Natural killer cell (primary cell): ENCODE measurements around the gene TFF3. TPM values are rescaled to one million over a fixed set of nuclear protein-coding genes. Genes with fewer than 3 reads are reported as not detected.

ENCODE experiments used
- ATAC-seq, 3 donors: fragments of 150-1000 bp in 2 of 3; fragments of 200-7000 bp in 1 of 3; cut with Tn5 transposase; 1 replicate in 1 of 3; 2 replicates in 2 of 3; pipeline ENCODE4 v1.10.0; 2021; ENCODE audit warnings: mild to moderate bottlenecking in 2 of 3, moderate library complexity in 2 of 3
- DNase-seq, 2 donors: peaks; one replicate each; pipeline versions ENCODE4 v3.0.0 to v3.0.0-alpha.2; 2013 to 2021; ENCODE audit warnings: mixed read lengths in 1 of 2
- H3K27ac ChIP-seq: one replicate; pipeline ENCODE4 v1.5.1; 2013; ENCODE audit warnings: mild to moderate bottlenecking, low read length
- H3K27me3 ChIP-seq: one replicate; pipeline ENCODE4 v1.6.1; 2013; ENCODE audit warnings: low read length; ENCODE audit not compliant: control insufficient read depth, insufficient read depth
- H3K36me3 ChIP-seq: one replicate; pipeline ENCODE4 v1.6.1; 2013; ENCODE audit warnings: low read length; ENCODE audit not compliant: control insufficient read depth, insufficient read depth
- H3K4me1 ChIP-seq: one replicate; pipeline ENCODE4 v1.6.1; 2013; ENCODE audit warnings: low read length; ENCODE audit not compliant: control insufficient read depth, insufficient read depth
- H3K4me3 ChIP-seq: one replicate; pipeline ENCODE4 v1.5.1; 2013; ENCODE audit warnings: low read length
- H3K9me3 ChIP-seq: one replicate; pipeline ENCODE4 v1.6.1; 2013; ENCODE audit warnings: low read length; ENCODE audit not compliant: control insufficient read depth, insufficient read depth
- H3K27ac Mint-ChIP-seq, 2 donors: one replicate each; pipeline ENCODE4 v1.8.0; 2022; ENCODE audit warnings: mild to moderate bottlenecking in 2 of 2, mixed read lengths in 2 of 2, moderate library complexity in 1 of 2
- H3K27me3 Mint-ChIP-seq, 2 donors: one replicate each; pipeline ENCODE4 v1.8.0; 2022; ENCODE audit warnings: low read depth in 2 of 2, mixed read lengths in 2 of 2
- H3K36me3 Mint-ChIP-seq: one replicate; pipeline ENCODE4 v1.8.0; 2022; ENCODE audit warnings: mixed read lengths
- H3K4me1 Mint-ChIP-seq, 2 donors: one replicate each; pipeline ENCODE4 v1.8.0; 2022; ENCODE audit warnings: mixed read lengths in 2 of 2
- H3K4me3 Mint-ChIP-seq: one replicate; pipeline ENCODE4 v1.8.0; 2022; ENCODE audit warnings: mild to moderate bottlenecking, moderate library complexity, mixed read lengths
- H3K9me3 Mint-ChIP-seq, 2 donors: one replicate each; pipeline ENCODE4 v1.8.0; 2022; ENCODE audit warnings: mixed read lengths in 2 of 2
- WGBS: methylation state at CpG from one replicate; pipeline ENCODE4 v1.1.7; 2013; ENCODE audit warnings: missing lambda C conversion rate; ENCODE audit not compliant: insufficient coverage; 5-methylcytosine and 5-hydroxymethylcytosine counted together
- intact Hi-C: fragments of 100-400 bp; cut with micrococcal nuclease; formaldehyde crosslinking; loops from one replicate; pipeline ENCODE4 v1.14.2; 2022
- total RNA-seq, 4 donors: library from RNA; stranded (reverse); fragments of 120-200 nt in 1 of 4; gene quantifications; one replicate each; pipeline versions ENCODE4 v1.2.3 to v1.2.4, GENCODE V29; 2013 to 2022
- TF ChIP-seq, protein P1 (sequence below): fragments of 200-600 bp; IDR thresholded peaks from one replicate; pipeline ENCODE4 v1.8.0; 2022; ENCODE audit warnings: antibody characterized with exemption

The TFF3 gene
- total RNA-seq, 3 donors from 2014 or later (not counting 1 experiment from before 2014, with no cell fraction given), result not detected

DNA sequence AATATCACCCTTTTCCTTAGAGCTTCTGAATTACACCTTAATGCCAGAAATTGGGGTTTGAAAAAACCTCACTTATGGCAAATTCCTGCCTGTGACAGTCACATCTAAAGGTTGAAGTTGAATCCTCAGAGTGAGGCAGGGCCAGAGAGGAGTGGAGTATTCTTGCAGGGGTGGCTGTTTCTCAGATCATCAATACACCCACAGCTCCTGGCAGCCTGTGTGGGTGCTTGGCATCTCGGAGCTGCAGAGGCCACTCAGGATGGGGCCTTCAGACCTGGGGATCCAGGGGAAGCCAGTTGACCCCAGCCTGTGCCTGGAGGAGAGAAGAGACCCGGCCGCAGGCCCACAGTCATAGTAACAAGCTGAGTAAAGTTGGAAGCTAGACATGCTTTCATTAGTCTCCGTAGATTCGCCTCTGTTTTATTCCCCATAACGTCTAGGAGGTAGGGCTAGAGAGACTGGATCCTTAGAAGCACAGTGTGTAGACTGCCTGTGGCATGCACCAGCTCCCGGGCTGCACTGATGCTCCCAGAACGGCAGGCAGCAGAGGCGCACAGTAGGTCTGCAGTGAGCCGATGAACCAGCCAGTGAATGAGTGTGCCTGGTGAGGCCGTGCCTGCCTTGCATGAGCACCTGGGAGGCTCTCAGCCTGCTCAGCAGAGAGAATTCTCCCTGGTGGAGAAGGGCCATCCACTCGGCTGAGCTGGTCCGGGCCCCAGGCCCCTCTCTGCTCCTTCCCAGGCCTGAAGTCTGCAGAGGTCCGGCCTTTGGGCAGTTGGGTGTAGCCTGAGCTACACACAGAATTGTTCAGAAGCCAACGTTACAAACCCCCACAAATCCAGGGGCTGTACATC lies 42.9 kb downstream of the TFF3 start:
- Histone ChIP-seq H3K4me3 (no peak overlapping the region), H3K36me3 (peaks cover 14% of the 10 kb centered on the region), H3K27ac (no peak overlapping the region), H3K4me1 (peaks cover 20% of the 10 kb centered on the region), H3K9me3 (no peaks in the 10 kb centered on the region), H3K27me3 (no peaks in the 10 kb centered on the region)
- 96% methylated on average over 15 of the region's 15 CpGs for WGBS
- ATAC-seq (no peak), DNase-seq (no peak)
- TF ChIP-seq, protein P1, sequence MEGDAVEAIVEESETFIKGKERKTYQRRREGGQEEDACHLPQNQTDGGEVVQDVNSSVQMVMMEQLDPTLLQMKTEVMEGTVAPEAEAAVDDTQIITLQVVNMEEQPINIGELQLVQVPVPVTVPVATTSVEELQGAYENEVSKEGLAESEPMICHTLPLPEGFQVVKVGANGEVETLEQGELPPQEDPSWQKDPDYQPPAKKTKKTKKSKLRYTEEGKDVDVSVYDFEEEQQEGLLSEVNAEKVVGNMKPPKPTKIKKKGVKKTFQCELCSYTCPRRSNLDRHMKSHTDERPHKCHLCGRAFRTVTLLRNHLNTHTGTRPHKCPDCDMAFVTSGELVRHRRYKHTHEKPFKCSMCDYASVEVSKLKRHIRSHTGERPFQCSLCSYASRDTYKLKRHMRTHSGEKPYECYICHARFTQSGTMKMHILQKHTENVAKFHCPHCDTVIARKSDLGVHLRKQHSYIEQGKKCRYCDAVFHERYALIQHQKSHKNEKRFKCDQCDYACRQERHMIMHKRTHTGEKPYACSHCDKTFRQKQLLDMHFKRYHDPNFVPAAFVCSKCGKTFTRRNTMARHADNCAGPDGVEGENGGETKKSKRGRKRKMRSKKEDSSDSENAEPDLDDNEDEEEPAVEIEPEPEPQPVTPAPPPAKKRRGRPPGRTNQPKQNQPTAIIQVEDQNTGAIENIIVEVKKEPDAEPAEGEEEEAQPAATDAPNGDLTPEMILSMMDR, result no peak
- Mint-ChIP-seq H3K27ac (no peak overlapping the region), H3K4me3 (no peak overlapping the region), H3K27me3 (peaks cover 3 to 8% of the 10 kb centered on the region in 2 donors), H3K36me3 (no peaks in the 10 kb centered on the region), H3K9me3 (no peaks in the 10 kb centered on the region), H3K4me1 (peaks cover 0 to 18% of the 10 kb centered on the region in 2 donors)
- intact Hi-C loops, result no loop called here

DNA sequence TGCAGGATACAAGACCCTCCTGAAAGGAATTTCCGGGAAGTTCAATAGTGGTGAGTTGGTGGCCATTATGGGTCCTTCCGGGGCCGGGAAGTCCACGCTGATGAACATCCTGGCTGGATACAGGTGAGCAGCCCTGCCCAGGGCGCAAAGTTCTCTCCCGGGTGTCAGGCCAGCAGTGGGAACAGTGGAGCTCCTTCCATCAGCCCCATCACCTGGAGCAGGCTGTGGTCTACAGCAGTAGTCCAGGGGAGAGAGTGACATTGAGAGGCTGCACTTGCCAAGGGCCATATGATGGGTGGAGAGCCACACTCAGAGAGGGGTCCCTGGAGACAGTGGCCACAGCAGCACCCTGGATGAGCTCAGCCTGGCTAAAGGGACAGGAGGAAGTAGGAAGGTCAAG lies 44.1 kb downstream of the TFF3 start:
- WGBS, result 95% methylated on average over 6 of the region's 6 CpGs
- no peak overlapping the region for H3K27ac Mint-ChIP-seq
- H3K4me3 Mint-ChIP-seq, result no peak overlapping the region

DNA sequence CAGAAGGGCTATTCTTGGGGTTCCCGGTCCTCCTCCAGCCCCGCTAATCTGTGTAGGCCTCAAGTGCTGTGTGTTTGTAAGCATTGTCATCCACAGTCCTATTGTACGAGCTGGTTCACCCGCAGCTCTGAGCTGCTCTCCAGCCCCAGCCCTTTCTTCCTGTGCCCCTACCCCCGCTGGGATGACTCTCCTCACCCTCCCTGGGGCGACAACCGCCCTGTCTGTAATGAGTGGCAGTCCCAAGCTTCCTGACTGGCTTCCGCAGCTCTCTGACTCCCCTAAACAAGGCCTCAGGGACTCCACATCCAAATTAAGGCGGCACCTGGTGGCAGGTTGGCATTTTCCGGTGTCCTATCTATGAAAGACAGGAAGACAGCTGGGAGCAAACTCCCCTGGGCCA lies 45.8 kb downstream of the TFF3 start:
- WGBS, result 57% methylated on average over 10 of the region's 10 CpGs
- Histone ChIP-seq H3K36me3 (peaks cover 5% of the 10 kb centered on the region), H3K9me3 (no peaks in the 10 kb centered on the region), H3K4me1 (peaks cover 22% of the 10 kb centered on the region), H3K4me3 (no peak overlapping the region), H3K27me3 (no peaks in the 10 kb centered on the region), H3K27ac (no peak overlapping the region)
- H3K27ac Mint-ChIP-seq, result no peak overlapping the region
- H3K4me1 Mint-ChIP-seq, result peaks cover 0 to 28% of the 10 kb centered on the region in 2 donors
- intact Hi-C loops, result no loop called here
- H3K27me3 Mint-ChIP-seq, result peaks cover 7 to 14% of the 10 kb centered on the region in 2 donors
- ATAC-seq (no peak), DNase-seq (no peak)
- TF ChIP-seq, protein P1, result no peak
- no peaks in the 10 kb centered on the region for H3K36me3 Mint-ChIP-seq
- H3K4me3 Mint-ChIP-seq, result no peak overlapping the region
- no peaks in the 10 kb centered on the region for H3K9me3 Mint-ChIP-seq

More for the DNA sequence above, 44.1 kb downstream of the TFF3 start:
- H3K4me1 ChIP-seq, result peaks cover 22% of the 10 kb centered on the region
- no peaks in the 10 kb centered on the region for H3K27me3 ChIP-seq
- intact Hi-C loops, result no loop called here
- Mint-ChIP-seq H3K27me3 (peaks cover 7 to 14% of the 10 kb centered on the region in 2 donors), H3K4me1 (peaks cover 0 to 28% of the 10 kb centered on the region in 2 donors), H3K36me3 (no peaks in the 10 kb centered on the region), H3K9me3 (no peaks in the 10 kb centered on the region)
- TF ChIP-seq, protein P1, result no peak
- no peaks in the 10 kb centered on the region for H3K9me3 ChIP-seq
- no peak overlapping the region for H3K27ac ChIP-seq
- peaks cover 6% of the 10 kb centered on the region for H3K36me3 ChIP-seq
- DNase-seq (no peak), ATAC-seq (no peak)
- no peak overlapping the region for H3K4me3 ChIP-seq
